HL-60 (cell line): ENCODE data around the gene RAB36.

Experiments
- POLR2AphosphoS5 ChIP-seq: IDR thresholded peaks from 2 replicates; pipeline ENCODE4 v1.6.1; 2012; ENCODE audit warnings: low read depth
- TF ChIP-seq, protein P1 (sequence below): IDR thresholded peaks from one replicate; pipeline ENCODE4 v1.5.1; 2011; ENCODE audit warnings: low read length, control low read depth, inconsistent platforms; ENCODE audit not compliant: insufficient read depth

DNA sequence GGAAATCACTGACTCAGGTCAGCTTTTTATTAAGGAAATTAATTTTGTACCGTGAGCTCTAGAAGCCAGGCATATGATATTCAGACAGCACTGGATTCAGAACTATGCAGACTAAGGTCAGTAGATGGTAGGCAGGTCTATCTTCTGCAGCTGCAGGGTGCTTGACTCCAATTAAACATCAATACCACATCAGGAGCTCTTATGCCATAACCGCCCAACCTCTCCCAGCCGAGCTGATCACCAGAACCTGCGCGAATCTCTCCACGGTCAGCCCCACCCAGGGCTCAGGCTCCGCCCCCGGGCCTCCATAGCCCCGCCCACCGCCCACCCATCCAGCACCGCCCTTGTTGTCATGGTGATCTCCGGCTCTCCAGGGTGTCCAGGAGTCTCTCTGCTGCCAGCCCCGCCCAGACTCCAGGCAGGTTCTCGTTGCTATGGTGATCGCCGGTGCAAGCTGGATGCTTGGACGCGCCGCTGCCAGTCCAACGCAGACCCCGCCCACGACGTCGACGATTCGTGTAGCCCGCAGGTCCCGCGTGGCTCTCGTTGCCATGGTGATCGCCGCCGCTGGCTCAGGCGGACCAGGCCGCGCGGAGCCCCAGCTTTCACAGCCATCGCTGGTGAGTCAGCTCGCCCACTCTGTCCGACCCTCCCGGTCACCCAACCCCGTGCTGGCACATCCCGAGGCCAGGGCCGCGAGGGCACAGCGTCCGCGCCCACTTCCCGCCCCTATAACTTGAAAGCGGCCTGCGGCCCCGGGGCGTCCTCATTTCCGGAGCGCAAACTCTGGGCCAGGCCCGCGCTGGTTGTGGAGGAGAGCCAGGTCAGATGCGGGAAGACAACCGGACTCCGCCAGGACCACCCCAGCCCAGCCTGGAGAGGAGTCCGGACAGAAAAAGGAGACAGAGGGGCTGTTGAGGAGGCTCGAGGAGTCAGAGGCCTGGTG is at the start of gene RAB36:
- no peak for TF ChIP-seq POLR2AphosphoS5
- TF ChIP-seq, protein P1, sequence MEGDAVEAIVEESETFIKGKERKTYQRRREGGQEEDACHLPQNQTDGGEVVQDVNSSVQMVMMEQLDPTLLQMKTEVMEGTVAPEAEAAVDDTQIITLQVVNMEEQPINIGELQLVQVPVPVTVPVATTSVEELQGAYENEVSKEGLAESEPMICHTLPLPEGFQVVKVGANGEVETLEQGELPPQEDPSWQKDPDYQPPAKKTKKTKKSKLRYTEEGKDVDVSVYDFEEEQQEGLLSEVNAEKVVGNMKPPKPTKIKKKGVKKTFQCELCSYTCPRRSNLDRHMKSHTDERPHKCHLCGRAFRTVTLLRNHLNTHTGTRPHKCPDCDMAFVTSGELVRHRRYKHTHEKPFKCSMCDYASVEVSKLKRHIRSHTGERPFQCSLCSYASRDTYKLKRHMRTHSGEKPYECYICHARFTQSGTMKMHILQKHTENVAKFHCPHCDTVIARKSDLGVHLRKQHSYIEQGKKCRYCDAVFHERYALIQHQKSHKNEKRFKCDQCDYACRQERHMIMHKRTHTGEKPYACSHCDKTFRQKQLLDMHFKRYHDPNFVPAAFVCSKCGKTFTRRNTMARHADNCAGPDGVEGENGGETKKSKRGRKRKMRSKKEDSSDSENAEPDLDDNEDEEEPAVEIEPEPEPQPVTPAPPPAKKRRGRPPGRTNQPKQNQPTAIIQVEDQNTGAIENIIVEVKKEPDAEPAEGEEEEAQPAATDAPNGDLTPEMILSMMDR, result no peak
